Endothelial cell of coronary artery (primary cell): ENCODE measurements around the gene TMOD1. TPM values are rescaled to one million over a fixed set of nuclear protein-coding genes. Genes with fewer than 3 reads are reported as not detected.

Source experiments
- total RNA-seq: library from RNA; depleted of rRNA; stranded (reverse); fragments of >200 nt; gene quantifications from 2 replicates; pipeline ENCODE4 v1.2.3, GENCODE V29; 2014

Gene TMOD1
- 0.09 and 0.28 TPM in 2 replicates for total RNA-seq

GRCh38 chr9:97501177-97501971 lies at the start of gene TMOD1:
TMOD1 (plus strand) TSS chr9:97501666; CDS start chr9:97524189, 22,523 bp downstream.

DNA sequence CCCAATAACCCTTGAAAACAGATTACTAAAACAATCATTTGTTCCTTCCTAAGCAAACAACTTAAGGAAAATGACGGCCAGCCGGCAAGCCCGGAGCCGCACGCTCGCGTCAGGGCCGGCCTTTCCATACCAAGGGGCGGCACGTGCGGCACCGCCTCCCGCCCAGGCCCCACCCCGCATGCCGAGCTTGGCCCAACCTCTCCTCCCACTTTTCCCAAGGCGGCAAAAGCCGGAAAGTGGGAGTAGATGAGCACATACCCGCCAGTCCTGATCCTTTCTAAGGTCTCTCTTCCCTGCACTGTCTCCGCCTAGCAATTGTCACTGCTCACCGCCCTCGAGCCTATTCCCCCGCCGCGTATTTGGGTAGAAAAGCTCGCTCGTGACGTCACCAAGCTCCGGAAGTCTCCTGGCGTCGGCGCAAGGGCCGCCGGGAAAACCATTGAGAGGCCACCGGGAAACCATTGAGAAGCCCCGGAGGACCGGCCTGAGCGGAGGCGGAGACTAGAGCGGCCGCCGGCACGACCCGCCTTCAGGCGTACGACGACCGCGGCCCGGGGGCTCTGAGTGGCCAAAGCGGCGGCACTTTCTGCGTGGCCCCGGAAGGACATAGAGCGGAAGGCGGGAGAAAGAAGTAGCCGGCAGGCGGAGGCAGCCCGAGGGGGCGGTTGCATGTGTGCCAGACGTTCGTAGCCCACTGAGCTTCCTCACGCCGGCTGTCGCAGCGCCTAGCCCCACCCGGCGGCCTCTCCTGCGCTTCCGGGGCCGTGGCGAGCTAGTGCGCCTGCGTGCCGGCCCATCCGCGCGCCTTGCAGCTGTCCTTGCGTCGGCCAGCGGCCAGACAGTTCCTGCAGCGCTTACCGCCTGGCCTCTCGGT lies 131.8 kb downstream of the TMOD1 start, which contains the start of the genes NCBP1 and TSTD2:
Gene NCBP1, plus strand, starts transcription at position 837 of the 874 bp plus-strand sequence. CDS start 61 bp downstream, outside the sequence.
Gene TSTD2, minus strand, starts transcription at position 384 of the 874 bp plus-strand sequence. CDS start 5,806 bp downstream, outside the sequence.

Other genes starting within 250 kb of the TMOD1 start
- gene CCDC180, start 194.0 kb upstream of the TMOD1 start, total RNA-seq: 0.56 and 1.1 TPM in 2 replicates
- 11.2 and 13.2 TPM in 2 replicates for gene TDRD7, start 89.6 kb upstream of the TMOD1 start, total RNA-seq
- 13.8 and 18.4 TPM in 2 replicates for gene TSTD2, start 131.7 kb downstream of the TMOD1 start, total RNA-seq
- 45.4 and 48.0 TPM in 2 replicates for gene NCBP1, start 132.2 kb downstream of the TMOD1 start, total RNA-seq
- 8.8 and 12.0 TPM in 2 replicates for gene XPA, start 195.7 kb downstream of the TMOD1 start, total RNA-seq